ENCODE results near the gene GABARAP. TPM values are rescaled to one million over a fixed set of nuclear protein-coding genes. Genes with fewer than 3 reads are reported as not detected.
A peak's percentile ranks its signal among the peaks of the same experiment; 100 is the strongest.

The GABARAP gene
- total and polyA plus RNA-seq, 2 of the 13 experiments (the other 11 are each of a cell fraction or from before 2014, with no cell fraction given): 161 to 310 TPM

- peak; percentile 1 for ATAC-seq
- intact Hi-C loops (cut with micrococcal nuclease; ENCODE audit: unreplicated experiment): no loop called here
- FAIRE-seq: peak; percentile 90
- TF ChIP-seq NCOA2 (CRISPR knock-in tag; IDR thresholded peaks at IDR 0.05): 0 out of 2 replicates have a peak, but pooled peaks have one; percentile 2
- no peak for TF ChIP-seq MAF1 (CRISPR knock-in tag; IDR thresholded peaks at IDR 0.05; ENCODE audit: borderline replicate concordance)
- 0 out of 2 replicates have a peak, but pooled peaks have one; percentile 84 for TF ChIP-seq ZFP62 (CRISPR knock-in tag; IDR thresholded peaks at IDR 0.05)
- peak; percentile 4; the same call in 1 of the 2 replicates for TF ChIP-seq SMAD3 (CRISPR knock-in tag; IDR thresholded peaks at IDR 0.05)
- TF ChIP-seq CEBPB (IDR thresholded peaks at IDR 0.05; ENCODE audit: borderline replicate concordance, low read depth, low read length): peak; percentile 2; the same call in 1 of the 2 replicates
- peak; percentile 48 for TF ChIP-seq ZEB1 (IDR thresholded peaks at IDR 0.05; ENCODE audit: insufficient replicate concordance, low read depth)
- 0 out of 2 replicates have a peak, but pooled peaks have one; percentile 4 for TF ChIP-seq ZNF430 (CRISPR knock-in tag; IDR thresholded peaks at IDR 0.05)
- TF ChIP-seq ZNF597 (CRISPR knock-in tag; IDR thresholded peaks at IDR 0.05): peak; percentile 86; the same call in 1 of the 2 replicates
- 0 out of 2 replicates have a peak, but pooled peaks have one; percentile 25 for TF ChIP-seq ELF3 (CRISPR knock-in tag; IDR thresholded peaks at IDR 0.05)
- TF ChIP-seq, protein P1, sequence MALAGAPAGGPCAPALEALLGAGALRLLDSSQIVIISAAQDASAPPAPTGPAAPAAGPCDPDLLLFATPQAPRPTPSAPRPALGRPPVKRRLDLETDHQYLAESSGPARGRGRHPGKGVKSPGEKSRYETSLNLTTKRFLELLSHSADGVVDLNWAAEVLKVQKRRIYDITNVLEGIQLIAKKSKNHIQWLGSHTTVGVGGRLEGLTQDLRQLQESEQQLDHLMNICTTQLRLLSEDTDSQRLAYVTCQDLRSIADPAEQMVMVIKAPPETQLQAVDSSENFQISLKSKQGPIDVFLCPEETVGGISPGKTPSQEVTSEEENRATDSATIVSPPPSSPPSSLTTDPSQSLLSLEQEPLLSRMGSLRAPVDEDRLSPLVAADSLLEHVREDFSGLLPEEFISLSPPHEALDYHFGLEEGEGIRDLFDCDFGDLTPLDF (CRISPR knock-in tag; IDR thresholded peaks at IDR 0.05): 0 out of 2 replicates have a peak, but pooled peaks have one; percentile 12
- no peak for TF ChIP-seq TCF7L2 (IDR thresholded peaks at IDR 0.05; ENCODE audit: low read depth, low read length)
- TF ChIP-seq MXI1 (IDR thresholded peaks at IDR 0.05; ENCODE audit: borderline replicate concordance, low read depth, low read length): peak; percentile 23; the same call in 1 of the 3 replicates
- TF ChIP-seq BHLHE40 (IDR thresholded peaks at IDR 0.05; ENCODE audit: low read length): peak; percentile 59
- 0 out of 2 replicates have a peak, but pooled peaks have one; percentile 10 for TF ChIP-seq ZNF230 (CRISPR knock-in tag; IDR thresholded peaks at IDR 0.05)
- no peak for TF ChIP-seq ELF1 (CRISPR knock-in tag; IDR thresholded peaks at IDR 0.05)
- peak; percentile 10; the same call in 1 of the 2 replicates for TF ChIP-seq SAP130 (CRISPR knock-in tag; IDR thresholded peaks at IDR 0.05; ENCODE audit: low read depth)
- no peak for TF ChIP-seq PAX8 (CRISPR knock-in tag; IDR thresholded peaks at IDR 0.05; ENCODE audit: borderline replicate concordance)
- TF ChIP-seq TBP (CRISPR knock-in tag; IDR thresholded peaks at IDR 0.05): peak; percentile 97; the same call in 1 of the 2 replicates
- TF ChIP-seq MEIS2 (CRISPR knock-in tag; IDR thresholded peaks at IDR 0.05): no peak
- TF ChIP-seq PPARG (CRISPR knock-in tag; conservative IDR thresholded peaks at IDR 0.05): no peak
- no peak for TF ChIP-seq MED8 (CRISPR knock-in tag; IDR thresholded peaks at IDR 0.05; ENCODE audit: insufficient replicate concordance)
- TF ChIP-seq NAIF1 (CRISPR knock-in tag; IDR thresholded peaks at IDR 0.05; ENCODE audit: borderline replicate concordance): no peak
- 0 out of 2 replicates have a peak, but pooled peaks have one; percentile 18 for TF ChIP-seq PBX2 (CRISPR knock-in tag; IDR thresholded peaks at IDR 0.05)
Measured at GRCh38 chr17:7215136-7215638, 27.1 kb downstream of the GABARAP start.

More at GRCh38 chr17:7215136-7215638, 27.1 kb downstream of the GABARAP start:
- no peaks in the 10 kb centered on the region for H4K20me1 ChIP-seq (ENCODE audit: insufficient read depth, low read length)
- H3K79me2 ChIP-seq (ENCODE audit: insufficient read depth, low read length): peaks cover under 1% of the 10 kb centered on the region
- 0 out of 2 replicates have a peak overlapping the region, but pooled peaks have one; percentile 28 for H3K9ac ChIP-seq (ENCODE audit: insufficient read depth, low read depth, low read length)
- H3K4me1 ChIP-seq (ENCODE audit: insufficient read depth, low read length): peaks cover 56% of the 10 kb centered on the region
- in situ Hi-C loops (cut with HindIII; ENCODE audit: extremely low pct_ligation_motif_present, low pct_unique_long_range_greater_than_20kb): loop anchor here (5.0 kb wide), 1 partner anchor 38 kb away; the partner anchor contains the start of gene ASGR1
- BruUV-seq (replicated peaks): no TSS peak
- H3K9me3 ChIP-seq (ENCODE audit: low read length): no peaks in the 10 kb centered on the region
- DNase-seq (ENCODE audit: low spot score): peak; percentile 39
- WGBS (ENCODE audit: low lambda C conversion rate): 5% methylated on average over 5 of the region's 9 CpGs
- H3K4me3 ChIP-seq (replicated peaks in 1 of 3; ENCODE audit: insufficient read depth in 1 of 3, low read depth in 2 of 3, low read length in 3 of 3): peak overlapping the region in 2 of 3 experiments; percentile 22 to 68; a peak in 3 of 6 replicates
- no peaks in the 10 kb centered on the region for H3K36me3 ChIP-seq (replicated peaks in 1 of 2; ENCODE audit: control insufficient read depth in 1 of 2, insufficient read depth in 2 of 2, low read length in 2 of 2)
- no peak overlapping the region for H2AFZ ChIP-seq (ENCODE audit: low read length)
- POLR2A ChIA-PET: interaction anchor here (0.8 to 2.9 kb wide), 5 partner anchors 24 to 179 kb away, joined by 3 to 35 read pairs (median 4); partner anchors contain the start of genes ASGR1, ASGR2 and SLC16A13
- no peak overlapping the region for H3K27ac ChIP-seq (ENCODE audit: extremely low read length, insufficient read depth, low read length)
- H3K4me2 ChIP-seq (ENCODE audit: low read depth, low read length): peak overlapping the region; percentile 77
- CTCF ChIA-PET (ENCODE audit: low intra/inter-chr PET ratio, low total read pairs): interaction anchor here (1.9 kb wide), 1 partner anchor 169 kb away, joined by 10 read pairs; no protein-coding TSS in a partner anchor
- peaks cover 0 to 4% of the 10 kb centered on the region in 2 experiments; a peak in 2 of 5 replicates for H3K27me3 ChIP-seq (ENCODE audit: control insufficient read depth in 1 of 2, insufficient read depth in 2 of 2, low read length in 2 of 2)
